22Rv1 (cell line): ENCODE results near the gene EMX2.

Source experiments
- CTCF ChIP-seq: fragments of 450-650 bp; IDR thresholded peaks from 2 replicates; pipeline ENCODE4 v1.5.1; 2017; ENCODE audit warnings: mild to moderate bottlenecking
- ZFX ChIP-seq: fragments of 450-650 bp; IDR thresholded peaks from 2 replicates; pipeline ENCODE4 v1.6.1; 2017; ENCODE audit warnings: antibody characterized with exemption, borderline replicate concordance

GRCh38 chr10:117578490-117578889, 35.9 kb downstream of the EMX2 start:
- no peak for TF ChIP-seq CTCF
- no peak for TF ChIP-seq ZFX
